HL-60 (cell line): Measurements from ENCODE around the gene TMEM26.

Experiments used
- DNase-seq, 2 experiments: peaks; one replicate each; pipeline ENCODE4 v3.0.0-alpha.2; 2010 to 2020; ENCODE audit warnings: low read depth in 1 of 2, low spot score in 1 of 2
- H3K27ac ChIP-seq: fragments of 250-450 bp; sonication (Bioruptor Pico); replicated peaks from 2 replicates; pipeline ENCODE4 v1.5.1; 2020; ENCODE audit warnings: mild to moderate bottlenecking, moderate library complexity
- H3K27me3 ChIP-seq: fragments of 250-450 bp; sonication (Bioruptor Pico); 2 replicates; pipeline ENCODE4 v1.5.1; 2021; ENCODE audit warnings: mild to moderate bottlenecking, moderate library complexity; ENCODE audit not compliant: insufficient read depth, poor library complexity, severe bottlenecking
- H3K4me3 ChIP-seq: replicated peaks from 2 replicates; pipeline ENCODE4 v1.5.1; 2011; ENCODE audit warnings: mild to moderate bottlenecking, control low read depth, low read length; ENCODE audit not compliant: insufficient read depth
- GABPA ChIP-seq: IDR thresholded peaks from 2 replicates; pipeline ENCODE4 v1.6.1; 2012; ENCODE audit warnings: low read depth
- POLR2AphosphoS5 ChIP-seq: IDR thresholded peaks from 2 replicates; pipeline ENCODE4 v1.6.1; 2012; ENCODE audit warnings: low read depth
- REST ChIP-seq: IDR thresholded peaks from 2 replicates; pipeline ENCODE4 v1.6.1; 2012; ENCODE audit warnings: low read depth; ENCODE audit not compliant: insufficient replicate concordance
- SPI1 ChIP-seq: IDR thresholded peaks from 2 replicates; pipeline ENCODE4 v1.6.1; 2012; ENCODE audit warnings: low read depth, mild to moderate bottlenecking, borderline replicate concordance
- TF ChIP-seq, protein P1 (sequence below): IDR thresholded peaks from one replicate; pipeline ENCODE4 v1.5.1; 2011; ENCODE audit warnings: low read length, control low read depth, inconsistent platforms; ENCODE audit not compliant: insufficient read depth

The TMEM26 gene

DNA sequence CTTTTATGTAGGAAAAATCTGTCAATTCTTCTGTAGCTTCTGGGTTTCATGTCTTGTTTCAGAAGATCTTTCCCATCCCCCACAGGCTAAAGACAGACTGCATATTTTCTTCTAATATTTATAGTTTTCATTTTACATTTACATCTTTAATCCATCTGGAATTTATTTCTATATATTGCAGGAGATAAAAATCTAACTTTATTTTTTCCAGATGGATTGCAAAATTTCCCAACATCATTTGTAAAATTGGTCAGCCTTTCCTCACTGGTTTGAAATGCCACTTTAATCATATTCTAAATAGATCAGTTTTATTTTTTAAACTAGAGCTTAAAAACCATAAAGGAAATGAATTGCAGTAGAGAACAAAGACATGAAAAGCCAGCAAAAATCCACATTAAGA is 46.9 kb downstream of the TMEM26 start:
- Histone ChIP-seq H3K4me3 (no peak overlapping the region), H3K27ac (no peak overlapping the region), H3K27me3 (peaks cover 2% of the 10 kb centered on the region)
- TF ChIP-seq REST: no peak
- TF ChIP-seq, protein P1, sequence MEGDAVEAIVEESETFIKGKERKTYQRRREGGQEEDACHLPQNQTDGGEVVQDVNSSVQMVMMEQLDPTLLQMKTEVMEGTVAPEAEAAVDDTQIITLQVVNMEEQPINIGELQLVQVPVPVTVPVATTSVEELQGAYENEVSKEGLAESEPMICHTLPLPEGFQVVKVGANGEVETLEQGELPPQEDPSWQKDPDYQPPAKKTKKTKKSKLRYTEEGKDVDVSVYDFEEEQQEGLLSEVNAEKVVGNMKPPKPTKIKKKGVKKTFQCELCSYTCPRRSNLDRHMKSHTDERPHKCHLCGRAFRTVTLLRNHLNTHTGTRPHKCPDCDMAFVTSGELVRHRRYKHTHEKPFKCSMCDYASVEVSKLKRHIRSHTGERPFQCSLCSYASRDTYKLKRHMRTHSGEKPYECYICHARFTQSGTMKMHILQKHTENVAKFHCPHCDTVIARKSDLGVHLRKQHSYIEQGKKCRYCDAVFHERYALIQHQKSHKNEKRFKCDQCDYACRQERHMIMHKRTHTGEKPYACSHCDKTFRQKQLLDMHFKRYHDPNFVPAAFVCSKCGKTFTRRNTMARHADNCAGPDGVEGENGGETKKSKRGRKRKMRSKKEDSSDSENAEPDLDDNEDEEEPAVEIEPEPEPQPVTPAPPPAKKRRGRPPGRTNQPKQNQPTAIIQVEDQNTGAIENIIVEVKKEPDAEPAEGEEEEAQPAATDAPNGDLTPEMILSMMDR: no peak
- TF ChIP-seq SPI1: no peak
- no peak for TF ChIP-seq GABPA
- TF ChIP-seq POLR2AphosphoS5: no peak
- DNase-seq: no peak

- no peak overlapping the region for H3K27ac ChIP-seq
- no peak for DNase-seq
Measured at GRCh38 chr10:61404751-61405150, 48.4 kb downstream of the TMEM26 start.

GRCh38 chr10:61400524-61400923 is 52.7 kb downstream of the TMEM26 start:
- no peak for TF ChIP-seq REST
- no peak for TF ChIP-seq POLR2AphosphoS5
- TF ChIP-seq, protein P1: no peak
- TF ChIP-seq GABPA: no peak
- TF ChIP-seq SPI1: no peak
- Histone ChIP-seq H3K27ac (no peak overlapping the region), H3K27me3 (peaks cover 2% of the 10 kb centered on the region), H3K4me3 (no peak overlapping the region)
- DNase-seq: no peak

More at GRCh38 chr10:61404751-61405150, 48.4 kb downstream of the TMEM26 start:
- no peak overlapping the region for H3K4me3 ChIP-seq
- TF ChIP-seq, protein P1: no peak
- TF ChIP-seq REST (no peak), GABPA (no peak), POLR2AphosphoS5 (no peak), SPI1 (no peak)
- H3K27me3 ChIP-seq: peaks cover 2% of the 10 kb centered on the region
